HG02763 (cell line): ENCODE measurements around the gene EIF4EBP3.

ENCODE experiments used
- ATAC-seq: cut with Tn5 transposase; IDR thresholded peaks from one replicate; pipeline ENCODE4 v1.9.1; 2021; ENCODE audit warnings: mild to moderate bottlenecking, moderate library complexity; ENCODE audit not compliant: unreplicated experiment

The EIF4EBP3 gene

DNA sequence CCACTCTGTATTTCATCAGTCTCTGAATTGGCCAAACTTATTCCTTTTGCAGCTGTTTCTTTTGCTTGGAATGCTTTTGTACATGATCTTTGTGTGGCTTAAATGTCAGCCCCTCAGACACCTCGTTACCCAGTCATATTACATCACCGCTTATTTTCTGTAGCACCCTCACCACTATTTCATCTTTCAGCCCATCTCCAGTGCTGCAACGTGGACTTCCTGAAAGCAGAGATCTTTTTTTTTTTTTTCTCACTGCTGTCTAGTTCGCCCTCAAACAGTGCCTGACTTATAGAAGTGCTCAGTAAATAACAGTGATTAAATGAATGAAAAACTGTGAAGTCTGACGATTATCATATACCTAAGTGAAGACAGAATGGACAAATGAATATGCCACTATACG, 9.0 kb downstream of the EIF4EBP3 start:
- ATAC-seq = no peak

DNA sequence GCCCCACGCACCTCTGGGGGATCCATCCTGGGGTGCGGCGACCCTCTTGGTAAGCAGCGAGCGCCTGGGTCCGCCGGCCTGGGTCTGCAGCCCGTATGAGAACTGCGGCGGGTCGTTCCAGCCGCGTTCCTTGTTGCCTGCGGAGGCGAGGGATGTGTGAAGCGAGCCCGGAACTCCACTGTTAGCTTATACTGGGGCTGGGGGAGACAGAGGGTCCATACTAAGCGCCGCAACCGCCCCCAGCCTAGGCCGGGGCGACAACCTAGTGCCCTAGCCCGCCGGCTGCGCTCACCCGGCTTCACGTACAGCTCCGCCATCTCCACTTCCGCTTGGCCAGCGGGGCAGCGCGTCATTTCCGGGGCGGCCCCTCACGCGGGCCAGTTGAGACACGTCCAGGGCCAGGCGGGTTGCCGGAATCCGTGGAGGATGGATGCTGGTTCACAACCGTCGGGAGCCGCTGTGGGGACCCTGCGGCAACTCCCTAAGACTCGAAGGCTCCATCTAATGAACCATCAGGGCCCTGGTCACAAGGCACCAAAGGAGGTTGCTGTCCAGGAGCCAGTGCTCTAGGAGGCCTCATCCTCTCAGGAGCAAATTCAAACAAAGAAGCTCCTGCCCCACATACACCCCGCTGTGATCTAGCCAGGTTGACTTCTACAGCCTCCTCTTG, 9.8 kb downstream of the EIF4EBP3 start, which contains the start of gene SRA1:
SRA1 (minus strand) TSS at position 338 of the 670 bp plus-strand sequence; CDS start at position 317, 21 bp downstream.
- peak; percentile 96 for ATAC-seq

DNA sequence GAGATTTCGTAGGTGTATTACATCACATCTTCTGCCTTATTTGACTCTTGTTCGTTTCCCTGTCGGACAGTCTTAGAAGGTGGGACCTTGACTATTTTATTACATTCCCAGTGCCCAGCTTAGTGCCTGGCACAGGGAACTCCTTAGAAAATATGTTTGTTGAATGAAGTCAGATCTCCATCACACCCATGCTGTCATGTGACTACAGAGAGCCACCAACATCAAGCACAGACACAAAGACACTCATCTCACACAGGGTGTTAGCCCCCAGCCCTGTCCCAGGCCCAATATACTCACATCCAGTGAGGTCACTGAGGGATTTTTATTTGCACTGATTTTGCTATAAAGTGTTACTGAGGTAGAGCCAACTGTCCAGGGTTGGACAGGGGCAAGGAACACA, 10.5 kb downstream of the EIF4EBP3 start:
- ATAC-seq = no peak

DNA sequence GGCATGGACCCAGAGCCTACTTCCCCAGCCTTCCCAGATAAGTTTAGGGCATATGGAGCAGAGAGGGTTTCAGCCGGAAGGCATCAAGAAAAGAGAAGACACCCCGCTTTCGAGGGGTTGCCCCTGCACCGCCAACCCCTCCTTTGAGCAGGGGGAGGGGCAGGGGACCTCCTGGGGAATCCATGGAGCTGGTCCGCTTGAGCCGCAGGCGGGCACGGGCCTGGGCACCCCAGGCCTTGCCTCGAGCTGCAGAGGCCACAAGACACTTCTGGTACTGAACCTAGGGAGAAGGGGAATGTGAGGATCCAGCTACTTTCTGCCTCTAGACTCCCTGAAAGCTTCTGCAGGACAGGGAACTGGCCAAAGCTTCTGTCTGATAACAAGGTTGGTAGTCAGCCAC, 11.1 kb downstream of the EIF4EBP3 start:
- no peak for ATAC-seq

DNA sequence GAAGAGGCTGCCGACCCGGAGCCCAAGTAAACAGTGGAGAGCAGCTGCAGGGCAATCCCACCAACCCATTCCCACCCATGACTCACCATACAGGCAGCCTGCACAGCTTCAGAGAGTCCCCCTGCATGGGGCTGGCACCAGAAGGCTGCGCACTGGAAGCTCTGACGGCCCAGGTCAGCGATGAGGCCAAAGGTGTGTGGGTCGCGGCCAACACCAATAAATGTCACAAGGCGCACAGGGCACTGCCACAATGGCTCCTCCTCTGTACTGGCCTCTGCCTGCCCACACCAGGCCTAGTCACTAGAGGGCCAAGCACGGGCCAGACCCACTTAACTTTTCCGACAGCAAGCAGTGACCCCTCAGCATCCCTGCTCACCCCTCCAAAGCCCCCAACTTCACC, 12.8 kb downstream of the EIF4EBP3 start:
- no peak for ATAC-seq

DNA sequence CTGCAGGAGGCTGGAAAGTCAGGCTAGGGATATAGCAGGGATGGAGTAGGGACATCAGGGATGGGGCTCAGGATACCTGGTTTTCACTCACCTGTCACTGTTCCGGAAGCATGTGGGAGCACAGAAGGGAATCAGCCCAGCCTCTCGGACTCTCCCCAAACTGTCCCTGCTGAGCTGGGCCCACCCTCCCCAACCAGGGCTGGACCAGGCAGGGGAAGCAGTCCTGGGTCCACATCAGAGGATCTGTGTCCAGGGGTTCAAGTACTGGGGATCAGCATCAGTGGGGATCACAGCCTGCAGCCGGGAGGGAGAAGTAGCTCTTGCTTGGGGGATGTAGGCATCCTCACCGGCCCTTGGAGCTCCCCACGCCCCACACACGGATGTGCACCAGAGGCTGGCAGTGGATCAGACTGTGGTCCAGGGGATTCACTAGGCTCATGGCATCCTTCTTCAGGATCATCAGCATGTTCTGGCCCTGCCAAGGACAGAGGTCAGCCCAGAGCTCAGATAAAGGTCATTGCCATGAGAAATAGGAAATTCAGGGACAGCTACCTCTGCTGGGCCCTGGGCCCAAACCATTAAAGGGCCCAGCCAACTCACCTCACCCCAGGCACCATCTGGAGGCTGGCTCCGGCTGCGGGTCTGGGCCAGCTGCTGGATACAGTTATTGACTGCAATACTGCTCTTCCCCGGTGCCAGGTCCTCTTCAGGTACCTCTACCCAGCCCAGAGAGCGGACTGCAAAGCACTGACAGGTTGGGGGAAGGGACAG, 14.5 kb downstream of the EIF4EBP3 start:
- ATAC-seq = no peak

DNA sequence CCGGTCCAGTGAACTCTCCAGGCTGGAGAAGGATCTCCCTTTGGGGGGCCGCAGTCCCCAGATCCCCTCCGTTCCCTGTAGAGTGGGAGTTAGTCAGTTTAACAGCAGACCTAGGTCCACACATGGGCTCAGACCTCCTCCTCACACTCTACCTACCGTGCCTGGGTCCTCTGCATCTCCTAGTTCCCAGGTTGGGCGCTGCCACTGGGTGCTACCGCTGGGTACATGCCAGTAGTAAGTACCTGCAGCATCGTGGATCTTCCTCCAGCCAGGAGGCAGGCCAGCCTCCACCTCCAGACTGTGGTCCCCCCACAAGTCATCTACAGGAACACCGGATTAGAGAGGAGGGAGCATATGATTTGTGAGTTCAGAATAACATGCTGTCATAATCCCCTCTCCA, 16.1 kb downstream of the EIF4EBP3 start:
- ATAC-seq = no peak

DNA sequence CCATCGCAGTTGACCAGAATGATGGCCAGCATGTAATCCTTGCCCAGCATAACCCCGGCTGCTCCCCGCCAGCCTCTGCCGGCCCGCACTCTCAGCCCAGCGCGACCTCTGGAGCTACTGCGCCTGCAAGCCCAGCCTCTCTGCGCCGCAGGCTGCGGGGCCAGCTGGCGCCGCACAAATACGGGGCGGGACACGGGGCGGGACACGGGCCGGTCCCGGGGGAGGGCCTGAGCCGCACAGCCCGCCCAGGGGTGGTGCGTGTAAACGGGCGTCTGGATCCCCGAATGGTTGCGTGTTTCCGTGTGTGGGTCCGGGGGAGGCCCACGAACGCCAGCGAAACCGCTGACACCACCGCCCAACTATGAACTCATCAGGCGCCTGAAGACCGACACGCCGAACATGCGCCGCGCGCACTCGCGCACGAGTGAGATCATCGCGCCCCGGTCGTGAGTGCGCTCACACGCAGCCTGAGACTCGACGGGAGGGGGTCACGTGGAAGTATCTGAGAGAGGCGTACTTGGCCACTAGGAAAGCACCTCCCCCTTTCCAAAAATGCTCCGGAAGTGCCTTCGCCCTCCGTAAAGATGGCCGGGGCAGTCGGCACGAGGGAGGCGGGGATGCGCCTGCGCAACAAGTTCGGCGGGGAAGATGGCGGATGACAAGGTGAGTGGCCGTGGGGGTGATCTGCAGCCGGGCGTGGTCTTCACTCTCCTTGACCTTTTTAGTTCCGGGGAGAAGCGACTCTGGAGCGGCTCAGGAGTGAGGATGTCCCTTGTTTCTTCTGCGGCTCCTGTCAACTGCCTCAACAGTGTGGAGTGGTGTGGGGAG, 16.9 kb downstream of the EIF4EBP3 start, which contains the start of the genes APBB3 and SLC35A4:
APBB3 (minus strand) TSS at position 403 of the 828 bp plus-strand sequence; CDS start at position 50, 353 bp downstream.
SLC35A4 (plus strand) TSS at position 633 of the 828 bp plus-strand sequence. CDS start 2,342 bp downstream, outside the sequence.
- peak; percentile 93 for ATAC-seq

DNA sequence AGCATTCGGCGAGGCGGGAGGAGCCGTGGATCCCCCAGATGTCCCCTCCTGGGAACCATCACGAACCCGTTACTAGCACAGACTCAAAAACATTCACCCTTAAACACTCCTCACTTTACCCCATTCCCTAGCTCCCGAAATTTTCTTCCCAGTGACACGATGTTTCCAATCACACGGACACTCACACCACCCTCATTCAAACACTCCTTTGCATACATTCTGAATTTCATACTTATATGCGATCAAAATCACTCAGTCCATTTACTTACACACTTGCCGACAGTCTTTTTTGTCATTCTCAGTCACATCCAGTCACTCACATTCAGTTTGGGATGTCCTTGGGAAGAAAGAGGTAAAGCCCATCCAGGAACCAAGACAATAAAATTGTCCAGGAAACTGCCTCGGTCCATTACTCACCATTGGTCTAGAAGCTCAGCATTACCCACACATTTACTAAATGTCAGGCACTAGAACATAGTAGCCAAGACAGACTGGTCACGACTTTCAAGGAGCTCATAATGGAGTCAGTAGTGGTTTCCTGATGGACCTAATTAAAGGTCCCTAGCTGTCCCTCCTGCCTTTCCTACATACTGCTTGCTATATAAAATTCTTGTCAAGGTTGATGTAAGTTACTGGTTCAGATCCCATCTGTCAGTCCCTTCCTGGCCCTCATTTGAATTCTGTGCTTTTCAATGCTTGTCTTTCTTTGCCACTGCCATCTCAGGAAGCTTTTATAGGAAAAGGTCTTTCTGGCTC, 17.7 kb downstream of the EIF4EBP3 start:
- ATAC-seq = no peak

DNA sequence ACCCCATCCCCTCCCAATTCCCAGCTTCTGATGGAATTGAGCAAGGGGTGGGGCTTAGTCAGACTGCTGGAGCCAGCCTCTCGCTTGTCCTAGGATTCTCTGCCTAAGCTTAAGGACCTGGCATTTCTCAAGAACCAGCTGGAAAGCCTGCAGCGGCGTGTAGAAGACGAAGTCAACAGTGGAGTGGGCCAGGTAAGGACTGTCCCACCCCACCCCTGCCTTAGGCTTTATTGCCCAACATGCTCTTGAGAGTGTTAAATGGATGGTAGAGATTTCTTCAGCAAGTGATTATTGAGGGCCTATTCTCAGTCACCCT, 18.3 kb downstream of the EIF4EBP3 start:
- no peak for ATAC-seq

DNA sequence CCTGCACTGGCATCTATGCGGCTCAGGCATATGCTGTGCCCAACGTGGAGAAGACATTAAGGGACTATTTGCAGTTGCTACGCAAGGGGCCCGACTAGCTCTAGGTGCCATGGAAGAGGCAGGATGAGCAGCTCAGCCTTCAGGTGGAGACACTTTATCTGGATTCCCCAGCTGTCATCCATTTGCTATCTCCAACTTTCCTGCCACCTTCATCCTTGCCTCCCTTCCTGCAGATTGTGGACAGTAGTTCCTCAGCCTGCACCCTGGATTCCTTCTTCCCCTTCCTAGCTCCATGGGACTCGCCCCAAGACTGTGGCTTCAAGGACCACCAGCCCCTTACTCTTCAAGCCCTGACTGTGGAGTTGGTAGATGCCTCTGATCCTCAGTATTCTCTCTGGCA, 19.2 kb downstream of the EIF4EBP3 start:
- no peak for ATAC-seq

DNA sequence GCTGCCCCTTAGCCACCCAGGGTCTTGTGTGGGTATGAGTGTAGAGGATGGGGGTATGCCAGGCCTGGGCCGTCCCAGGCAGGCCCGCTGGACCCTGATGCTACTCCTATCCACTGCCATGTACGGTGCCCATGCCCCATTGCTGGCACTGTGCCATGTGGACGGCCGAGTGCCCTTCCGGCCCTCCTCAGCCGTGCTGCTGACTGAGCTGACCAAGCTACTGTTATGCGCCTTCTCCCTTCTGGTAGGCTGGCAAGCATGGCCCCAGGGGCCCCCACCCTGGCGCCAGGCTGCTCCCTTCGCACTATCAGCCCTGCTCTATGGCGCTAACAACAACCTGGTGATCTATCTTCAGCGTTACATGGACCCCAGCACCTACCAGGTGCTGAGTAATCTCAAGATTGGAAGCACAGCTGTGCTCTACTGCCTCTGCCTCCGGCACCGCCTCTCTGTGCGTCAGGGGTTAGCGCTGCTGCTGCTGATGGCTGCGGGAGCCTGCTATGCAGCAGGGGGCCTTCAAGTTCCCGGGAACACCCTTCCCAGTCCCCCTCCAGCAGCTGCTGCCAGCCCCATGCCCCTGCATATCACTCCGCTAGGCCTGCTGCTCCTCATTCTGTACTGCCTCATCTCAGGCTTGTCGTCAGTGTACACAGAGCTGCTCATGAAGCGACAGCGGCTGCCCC, 19.8 kb downstream of the EIF4EBP3 start:
- ATAC-seq = no peak

DNA sequence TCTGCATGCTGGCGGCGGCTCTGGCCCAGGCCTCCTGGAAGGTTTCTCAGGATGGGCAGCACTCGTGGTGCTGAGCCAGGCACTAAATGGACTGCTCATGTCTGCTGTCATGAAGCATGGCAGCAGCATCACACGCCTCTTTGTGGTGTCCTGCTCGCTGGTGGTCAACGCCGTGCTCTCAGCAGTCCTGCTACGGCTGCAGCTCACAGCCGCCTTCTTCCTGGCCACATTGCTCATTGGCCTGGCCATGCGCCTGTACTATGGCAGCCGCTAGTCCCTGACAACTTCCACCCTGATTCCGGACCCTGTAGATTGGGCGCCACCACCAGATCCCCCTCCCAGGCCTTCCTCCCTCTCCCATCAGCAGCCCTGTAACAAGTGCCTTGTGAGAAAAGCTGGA, 20.4 kb downstream of the EIF4EBP3 start:
- no peak for ATAC-seq

DNA sequence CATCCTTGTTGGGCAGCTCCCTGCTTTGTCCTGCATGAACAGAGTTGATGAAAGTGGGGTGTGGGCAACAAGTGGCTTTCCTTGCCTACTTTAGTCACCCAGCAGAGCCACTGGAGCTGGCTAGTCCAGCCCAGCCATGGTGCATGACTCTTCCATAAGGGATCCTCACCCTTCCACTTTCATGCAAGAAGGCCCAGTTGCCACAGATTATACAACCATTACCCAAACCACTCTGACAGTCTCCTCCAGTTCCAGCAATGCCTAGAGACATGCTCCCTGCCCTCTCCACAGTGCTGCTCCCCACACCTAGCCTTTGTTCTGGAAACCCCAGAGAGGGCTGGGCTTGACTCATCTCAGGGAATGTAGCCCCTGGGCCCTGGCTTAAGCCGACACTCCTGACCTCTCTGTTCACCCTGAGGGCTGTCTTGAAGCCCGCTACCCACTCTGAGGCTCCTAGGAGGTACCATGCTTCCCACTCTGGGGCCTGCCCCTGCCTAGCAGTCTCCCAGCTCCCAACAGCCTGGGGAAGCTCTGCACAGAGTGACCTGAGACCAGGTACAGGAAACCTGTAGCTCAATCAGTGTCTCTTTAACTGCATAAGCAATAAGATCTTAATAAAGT, 21.1 kb downstream of the EIF4EBP3 start:
- ATAC-seq = no peak

DNA sequence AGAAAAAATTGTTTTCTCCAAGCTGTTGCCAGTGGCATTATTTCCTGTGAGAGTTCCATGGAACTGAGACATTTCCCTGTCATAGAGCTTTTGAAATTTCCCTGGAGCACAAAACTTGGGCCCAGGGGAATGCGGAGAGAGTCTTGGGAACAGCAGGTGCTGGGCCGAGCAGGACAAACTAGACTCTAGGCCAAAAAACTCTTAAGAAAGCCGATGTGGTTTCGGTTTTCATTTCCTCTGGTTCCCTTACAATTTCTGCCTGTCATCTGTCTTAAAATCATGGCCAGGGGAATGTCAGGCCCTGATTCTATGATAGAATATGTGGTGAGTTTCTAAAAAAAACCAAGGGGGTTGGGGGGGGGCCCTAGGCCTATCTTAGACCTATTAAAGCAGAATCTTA, 21.7 kb downstream of the EIF4EBP3 start:
- ATAC-seq = no peak

DNA sequence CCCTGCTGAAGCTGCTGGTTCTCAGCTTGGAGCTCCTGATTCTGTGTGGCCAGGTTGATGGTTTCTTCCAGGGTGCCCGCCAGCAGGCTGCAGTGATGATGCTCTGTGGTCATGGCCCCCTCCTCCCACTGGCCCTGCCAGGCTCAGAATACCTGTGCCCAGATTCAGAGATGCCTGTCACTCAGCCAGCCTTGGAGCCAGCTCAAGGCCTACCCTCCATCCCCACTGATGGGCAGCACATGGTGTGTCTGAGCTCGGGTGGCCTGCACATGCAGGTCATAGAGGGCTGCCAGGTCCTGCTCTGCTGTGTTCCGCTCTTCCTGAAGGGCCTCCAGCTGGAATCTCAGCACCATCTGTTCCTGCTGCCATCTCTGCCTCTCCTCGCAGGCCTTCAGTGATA, 22.6 kb downstream of the EIF4EBP3 start:
- no peak for ATAC-seq

DNA sequence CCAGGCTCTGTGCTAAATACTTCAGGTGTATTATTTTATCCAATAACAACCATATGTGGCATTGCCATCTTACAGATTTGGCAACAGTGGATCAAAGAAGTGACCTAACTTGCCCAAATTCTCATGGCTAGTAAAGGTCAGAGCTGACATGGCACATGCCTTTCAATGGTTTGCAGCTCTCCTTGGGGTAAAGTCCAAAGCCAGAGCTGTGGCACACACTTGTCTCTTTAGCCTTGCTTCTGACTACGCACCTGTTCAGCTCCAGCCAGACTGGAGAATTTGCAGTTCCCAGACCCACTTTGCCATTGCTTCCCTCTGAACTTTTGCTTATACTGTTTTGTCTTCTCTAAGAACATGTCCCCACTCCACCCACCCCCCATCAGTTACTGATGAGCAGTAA, 23.0 kb downstream of the EIF4EBP3 start:
- ATAC-seq = no peak

DNA sequence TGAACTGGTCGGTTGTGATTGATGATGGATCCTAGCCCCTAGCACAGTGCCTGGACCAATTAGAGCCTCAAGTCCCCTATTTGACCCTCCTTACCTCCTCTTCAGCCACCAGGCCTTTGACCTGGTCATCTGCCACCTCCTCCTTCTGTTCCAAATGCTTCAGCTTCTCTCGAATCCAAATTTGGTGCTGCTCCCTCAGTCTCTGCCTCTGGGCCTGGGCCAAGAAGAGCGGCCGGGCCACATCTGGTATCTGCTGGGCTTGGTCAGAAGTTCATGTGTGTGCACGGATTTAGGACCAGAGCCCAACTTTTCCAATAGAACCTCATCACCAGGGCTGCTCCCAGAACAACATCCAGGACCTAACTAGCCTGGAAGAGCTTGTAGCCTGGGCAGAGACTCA, 23.6 kb downstream of the EIF4EBP3 start:
- ATAC-seq = no peak

DNA sequence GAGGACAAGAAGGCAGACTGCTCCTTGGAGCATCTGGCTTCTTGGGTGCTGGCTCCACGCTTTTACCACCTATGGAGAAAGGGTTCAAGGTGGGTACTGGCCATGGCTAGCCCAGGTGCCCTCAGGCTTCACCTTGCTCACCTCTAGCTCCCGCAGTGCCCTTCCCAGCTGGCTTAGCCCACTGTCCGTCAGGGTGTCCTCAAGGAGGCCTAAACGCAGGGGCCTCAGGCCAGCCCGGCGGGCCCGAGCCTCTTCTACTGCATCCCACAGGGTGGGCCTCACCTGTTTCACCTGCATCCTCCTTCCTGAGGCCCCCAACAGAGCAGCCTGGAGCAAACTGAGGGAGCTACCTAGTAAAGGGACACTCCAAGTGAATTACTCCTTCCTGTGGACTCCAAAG, 26.2 kb downstream of the EIF4EBP3 start:
- ATAC-seq = no peak

DNA sequence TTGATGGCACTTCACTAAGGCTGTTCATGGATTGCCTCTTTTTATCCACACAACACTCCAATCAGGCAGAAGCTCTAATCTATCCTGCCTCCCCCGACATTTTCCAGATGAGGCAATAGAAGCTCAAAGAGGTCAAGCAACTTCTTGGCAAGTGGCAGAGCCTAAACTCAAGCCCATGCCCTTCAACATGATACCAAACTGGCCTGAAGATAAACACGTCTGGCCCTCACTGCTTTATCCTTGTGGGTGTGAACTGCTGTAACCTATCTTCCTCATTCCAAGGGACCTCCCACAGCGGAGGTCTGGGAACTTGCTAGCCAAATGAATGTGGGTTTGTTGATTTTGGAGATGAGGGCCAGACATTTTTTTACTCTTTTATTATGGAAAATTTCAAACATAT, 26.7 kb downstream of the EIF4EBP3 start:
- ATAC-seq = no peak
